Measurements from ENCODE around the gene CYTH3.
"Not testable (repeated sequence)": the region's sequence is repeated elsewhere in the genome, so short reads cannot be mapped to it uniquely, and the experiment has no call there.

Gene CYTH3

GRCh38 chr7:6197801-6198551 lies 74.4 kb downstream of the CYTH3 start:
- no peak for DNase-seq (ENCODE audit: low spot score)

- DNase-seq (ENCODE audit: low spot score) = no peak
Observed at GRCh38 chr7:6193709-6194108, 78.7 kb downstream of the CYTH3 start.

DNA sequence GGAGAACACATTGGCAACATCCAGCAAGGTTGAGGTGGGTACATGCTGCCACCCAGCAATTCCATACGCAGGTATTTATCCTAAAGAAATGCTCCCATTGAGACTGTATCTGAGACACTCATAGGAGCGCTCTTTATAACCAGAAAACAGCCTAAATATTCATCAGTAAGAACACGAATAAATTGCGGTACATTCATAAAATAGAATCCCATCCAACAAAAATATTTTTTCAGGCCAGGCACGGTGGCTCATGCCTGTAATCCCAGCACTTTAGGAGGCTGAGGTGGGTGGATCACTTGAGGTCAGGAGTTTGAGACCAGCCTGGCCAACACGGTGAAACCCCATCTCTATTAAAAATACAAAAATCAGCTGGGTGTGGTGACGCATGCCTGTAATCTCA lies 81.9 kb downstream of the CYTH3 start:
- not testable (repeated sequence) for DNase-seq (ENCODE audit: low spot score)

GRCh38 chr7:6188389-6188788 lies 84.0 kb downstream of the CYTH3 start:
- no peak for DNase-seq (ENCODE audit: low spot score)

DNA sequence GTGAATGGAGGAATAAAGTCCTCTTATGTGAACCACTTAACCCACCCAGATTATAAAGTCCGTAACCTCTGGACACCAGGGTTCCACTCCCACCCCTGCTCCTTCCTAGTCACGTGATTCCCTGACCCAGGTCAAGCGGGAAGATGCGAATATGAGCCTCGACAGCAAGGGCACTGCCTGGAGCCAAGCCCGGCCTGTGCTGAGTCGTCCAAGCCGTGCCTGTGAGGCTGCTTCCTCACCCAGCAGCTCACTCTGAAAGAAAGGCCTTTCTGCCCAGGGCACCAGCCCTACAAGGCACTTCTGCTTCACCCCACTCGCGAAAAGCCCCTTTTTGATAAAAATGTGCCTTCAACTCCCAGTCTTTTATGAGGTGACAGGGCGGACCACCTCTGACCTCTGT lies 85.8 kb downstream of the CYTH3 start:
- no peak for DNase-seq (ENCODE audit: low spot score)

GRCh38 chr7:6182993-6183392 lies 89.4 kb downstream of the CYTH3 start:
- DNase-seq (ENCODE audit: low spot score) = no peak

- no peak for DNase-seq (ENCODE audit: low spot score)
Observed at GRCh38 chr7:6181136-6181535, 91.3 kb downstream of the CYTH3 start.

DNA sequence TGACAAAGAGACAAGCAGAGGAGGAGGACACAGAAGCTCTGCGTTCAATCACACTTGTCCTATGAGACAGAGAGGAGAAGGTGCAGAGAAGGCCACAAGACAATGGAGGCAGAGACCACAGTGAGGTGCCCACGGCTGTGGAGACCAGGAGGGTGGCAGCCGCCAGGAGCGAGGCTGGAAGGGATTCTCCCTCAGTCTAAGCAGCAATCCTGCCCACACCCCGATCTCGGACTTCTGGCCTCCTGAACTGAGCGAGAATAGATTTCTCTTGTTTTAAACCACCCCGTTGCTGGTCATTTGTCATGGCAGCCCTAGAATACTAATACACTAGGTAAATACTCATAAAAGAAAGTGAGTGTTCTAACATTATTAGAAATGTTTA lies 92.1 kb downstream of the CYTH3 start:
- DNase-seq (ENCODE audit: low spot score) = no peak

GRCh38 chr7:6179620-6180343 lies 92.6 kb downstream of the CYTH3 start:
- DNase-seq (ENCODE audit: low spot score) = no peak

- DNase-seq (ENCODE audit: low spot score) = no peak
Observed at GRCh38 chr7:6178298-6179029, 94.0 kb downstream of the CYTH3 start.

DNA sequence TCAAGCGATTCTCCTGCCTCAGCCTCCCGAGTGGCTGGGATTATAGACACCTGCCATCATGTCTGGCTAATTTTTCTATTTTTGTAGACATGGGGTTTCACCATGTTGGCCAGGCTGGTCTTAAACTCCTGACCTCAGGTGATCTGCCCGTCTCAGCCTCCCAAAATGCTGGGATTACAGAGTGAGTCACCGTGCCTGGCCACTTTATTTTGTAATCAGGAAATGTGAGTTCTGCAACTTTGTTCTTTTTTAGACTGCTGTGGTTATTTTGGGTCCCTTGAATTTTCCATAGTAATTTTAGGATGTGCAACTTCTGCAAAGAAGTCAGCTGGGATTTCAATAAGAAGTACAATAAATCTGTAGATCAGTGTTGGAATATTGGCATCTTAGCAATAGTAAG lies 96.8 kb downstream of the CYTH3 start:
- DNase-seq (ENCODE audit: low spot score) = no peak

GRCh38 chr7:6172910-6173295 lies 99.5 kb downstream of the CYTH3 start:
- no peak for DNase-seq (ENCODE audit: low spot score)

GRCh38 chr7:6172224-6172909 lies 100.1 kb downstream of the CYTH3 start:
- DNase-seq (ENCODE audit: low spot score) = no peak

GRCh38 chr7:6171532-6172223 lies 100.7 kb downstream of the CYTH3 start:
- no peak for DNase-seq (ENCODE audit: low spot score)

DNA sequence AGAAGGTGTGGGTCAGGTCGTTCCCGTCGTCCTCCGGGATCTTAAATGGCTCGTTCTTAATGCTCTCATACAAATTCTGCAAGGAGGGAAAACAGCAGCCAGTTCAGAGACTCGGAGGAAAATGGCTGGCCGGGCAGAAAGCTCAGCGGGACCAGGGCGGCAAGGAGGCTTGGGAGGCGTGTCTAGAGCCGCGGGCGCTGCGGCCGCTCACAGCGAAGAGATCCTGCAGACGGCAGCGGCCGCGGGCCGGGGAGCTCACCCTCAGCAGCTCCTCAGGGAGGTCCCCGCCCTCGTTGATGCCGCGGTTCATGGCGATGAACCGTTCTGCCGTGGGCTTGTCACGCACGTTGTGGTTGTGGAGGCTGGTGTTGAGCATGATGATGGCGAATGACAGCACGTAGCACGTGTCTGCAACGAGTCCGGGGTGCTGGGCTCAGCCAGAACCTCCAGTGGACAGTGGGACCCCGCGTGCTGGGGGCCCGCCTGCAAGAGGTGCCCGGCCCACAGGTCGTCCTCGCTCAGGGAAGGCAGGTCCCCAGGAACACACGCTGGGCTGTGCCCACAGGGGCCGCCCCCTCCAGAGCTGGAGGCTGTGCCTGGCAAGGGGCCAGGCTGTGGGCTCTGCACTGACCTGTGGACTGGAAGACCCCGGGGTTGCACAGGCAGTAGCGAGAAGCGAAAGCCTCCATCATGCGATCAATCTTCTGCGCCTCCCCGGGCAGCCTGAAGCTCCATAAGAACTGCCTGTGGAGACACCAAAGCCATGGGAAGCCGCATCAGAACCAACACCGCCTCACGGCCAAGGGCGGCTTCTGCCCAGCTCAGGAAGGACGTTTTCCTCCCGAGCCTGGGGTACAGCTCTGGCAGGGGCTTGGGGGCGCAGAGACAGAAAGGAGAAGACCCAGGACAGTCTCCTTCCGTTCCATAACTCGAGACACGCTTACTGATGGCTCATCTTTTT lies 101.6 kb downstream of the CYTH3 start:
- DNase-seq (ENCODE audit: low spot score) = no peak

GRCh38 chr7:6169805-6170520 lies 102.5 kb downstream of the CYTH3 start:
- no peak for DNase-seq (ENCODE audit: low spot score)

DNA sequence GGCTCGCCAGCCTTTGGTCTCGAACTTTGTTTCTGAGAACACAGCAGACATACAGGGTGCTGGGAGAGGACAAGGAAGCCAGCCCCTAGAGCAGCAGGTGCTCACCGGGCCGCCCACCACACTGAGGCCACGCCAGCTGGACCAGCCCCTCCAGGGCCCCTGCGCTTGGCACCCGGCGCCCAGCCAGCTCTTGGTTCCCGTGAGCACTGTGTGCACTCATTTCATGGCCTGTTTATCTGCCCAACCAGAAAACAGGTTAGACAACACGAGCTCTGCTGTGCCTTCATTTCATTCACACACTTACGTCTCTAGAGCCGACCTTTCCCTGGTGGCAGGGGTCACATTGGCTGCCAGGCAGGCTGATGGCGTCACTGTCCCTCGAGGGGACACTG lies 104.0 kb downstream of the CYTH3 start:
- no peak for DNase-seq (ENCODE audit: low spot score)

- no peak for DNase-seq (ENCODE audit: low spot score)
Observed at GRCh38 chr7:6167587-6168476, 104.6 kb downstream of the CYTH3 start.

DNA sequence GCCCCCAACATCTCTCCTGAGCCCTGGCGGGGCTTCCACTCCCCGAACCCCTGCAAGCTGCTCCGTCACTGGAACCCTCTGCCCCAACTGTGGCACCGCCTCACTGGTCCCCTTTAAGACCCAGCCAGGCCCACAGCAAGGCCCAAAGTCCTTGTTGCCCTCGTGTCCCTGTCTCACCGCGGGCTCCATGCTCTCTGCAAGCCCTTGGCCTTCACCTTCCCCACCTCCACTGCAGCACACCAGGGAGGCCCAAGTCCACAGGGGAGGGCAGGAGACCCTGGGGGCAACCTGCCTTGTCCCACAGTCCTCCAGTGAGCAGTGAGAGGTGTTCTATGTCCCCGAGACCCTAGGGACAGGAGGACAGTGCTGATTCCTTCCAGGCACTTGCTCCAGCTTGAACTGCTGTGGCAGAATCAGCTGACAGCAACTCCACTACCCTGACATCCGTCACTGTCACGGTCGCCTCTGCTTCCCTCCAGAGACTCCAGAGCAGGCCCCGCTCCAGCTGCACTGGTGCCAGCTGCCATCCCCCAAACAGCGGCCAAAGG lies 105.3 kb downstream of the CYTH3 start:
- no peak for DNase-seq (ENCODE audit: low spot score)
